ENCODE results near the gene CARD11. TPM values are rescaled to one million over a fixed set of nuclear protein-coding genes. Genes with fewer than 3 reads are reported as not detected.

The CARD11 gene
- total RNA-seq, 1 experiment from 2014 or later: 0.82 TPM

DNA sequence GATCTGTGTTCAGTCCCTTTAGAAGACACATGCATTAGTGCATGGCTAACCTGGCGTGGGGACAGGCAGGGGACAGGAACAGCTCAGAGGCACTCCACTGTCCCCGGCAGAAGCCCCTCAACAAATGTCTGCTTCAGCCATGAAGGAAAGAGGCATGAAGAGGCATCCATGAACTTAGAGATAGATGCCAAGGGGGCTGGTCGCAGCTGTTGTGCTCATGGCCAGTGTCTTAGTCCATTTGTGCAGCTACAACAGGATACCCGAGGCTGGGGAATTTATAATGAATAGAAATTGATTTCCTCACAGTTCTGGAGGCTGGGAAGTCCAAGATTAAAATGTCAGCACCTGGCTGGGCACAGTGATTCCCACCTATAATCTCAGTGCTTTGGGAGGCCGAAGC lies 185.0 kb downstream of the CARD11 start:
- ATAC-seq (no peak), DNase-seq (ENCODE audit: low read depth, low spot score) (no peak)
- H3K36me3 ChIP-seq (ENCODE audit: control insufficient read depth, insufficient read depth, low read length): no peaks in the 10 kb centered on the region
- no peak overlapping the region for H3K4me3 ChIP-seq (ENCODE audit: low read depth in 2 of 2, low read length in 2 of 2)
- H3K9me3 ChIP-seq (ENCODE audit: control insufficient read depth, insufficient read depth, low read depth, low read length): no peaks in the 10 kb centered on the region
- intact Hi-C loops (cut with micrococcal nuclease; ENCODE audit: unreplicated experiment): no loop called here
- POLR2A ChIA-PET: no interaction called here
- BruUV-seq (replicated peaks): no TSS peak
- TF ChIP-seq SIN3A (IDR thresholded peaks at IDR 0.05; ENCODE audit: borderline replicate concordance, insufficient read depth, low read depth, low read length): no peak
- TF ChIP-seq, protein P1, sequence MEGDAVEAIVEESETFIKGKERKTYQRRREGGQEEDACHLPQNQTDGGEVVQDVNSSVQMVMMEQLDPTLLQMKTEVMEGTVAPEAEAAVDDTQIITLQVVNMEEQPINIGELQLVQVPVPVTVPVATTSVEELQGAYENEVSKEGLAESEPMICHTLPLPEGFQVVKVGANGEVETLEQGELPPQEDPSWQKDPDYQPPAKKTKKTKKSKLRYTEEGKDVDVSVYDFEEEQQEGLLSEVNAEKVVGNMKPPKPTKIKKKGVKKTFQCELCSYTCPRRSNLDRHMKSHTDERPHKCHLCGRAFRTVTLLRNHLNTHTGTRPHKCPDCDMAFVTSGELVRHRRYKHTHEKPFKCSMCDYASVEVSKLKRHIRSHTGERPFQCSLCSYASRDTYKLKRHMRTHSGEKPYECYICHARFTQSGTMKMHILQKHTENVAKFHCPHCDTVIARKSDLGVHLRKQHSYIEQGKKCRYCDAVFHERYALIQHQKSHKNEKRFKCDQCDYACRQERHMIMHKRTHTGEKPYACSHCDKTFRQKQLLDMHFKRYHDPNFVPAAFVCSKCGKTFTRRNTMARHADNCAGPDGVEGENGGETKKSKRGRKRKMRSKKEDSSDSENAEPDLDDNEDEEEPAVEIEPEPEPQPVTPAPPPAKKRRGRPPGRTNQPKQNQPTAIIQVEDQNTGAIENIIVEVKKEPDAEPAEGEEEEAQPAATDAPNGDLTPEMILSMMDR (IDR thresholded peaks at IDR 0.05): no peak
- TF ChIP-seq TCF7L2 (IDR thresholded peaks at IDR 0.05; ENCODE audit: low read depth, low read length): no peak
- no peak for TF ChIP-seq POLR2AphosphoS5 (IDR thresholded peaks at IDR 0.05; ENCODE audit: low read depth, low read length)
- CTCF ChIA-PET: interaction anchor here (0.6 to 0.9 kb wide), 2 partner anchors 28 to 1298 kb away, joined by 3 to 4 read pairs; no protein-coding TSS in a partner anchor
- H3K27me3 ChIP-seq (ENCODE audit: control insufficient read depth, insufficient read depth, low read length): no peaks in the 10 kb centered on the region
- H3K4me1 ChIP-seq (ENCODE audit: control insufficient read depth, insufficient read depth, low read length): peaks cover 20% of the 10 kb centered on the region
- no peak overlapping the region for H3K27ac ChIP-seq (ENCODE audit: low read length)
- in situ Hi-C loops (cut with HindIII; ENCODE audit: low pct_unique_long_range_greater_than_20kb, low sequenced_read_pairs): no loop called here

DNA sequence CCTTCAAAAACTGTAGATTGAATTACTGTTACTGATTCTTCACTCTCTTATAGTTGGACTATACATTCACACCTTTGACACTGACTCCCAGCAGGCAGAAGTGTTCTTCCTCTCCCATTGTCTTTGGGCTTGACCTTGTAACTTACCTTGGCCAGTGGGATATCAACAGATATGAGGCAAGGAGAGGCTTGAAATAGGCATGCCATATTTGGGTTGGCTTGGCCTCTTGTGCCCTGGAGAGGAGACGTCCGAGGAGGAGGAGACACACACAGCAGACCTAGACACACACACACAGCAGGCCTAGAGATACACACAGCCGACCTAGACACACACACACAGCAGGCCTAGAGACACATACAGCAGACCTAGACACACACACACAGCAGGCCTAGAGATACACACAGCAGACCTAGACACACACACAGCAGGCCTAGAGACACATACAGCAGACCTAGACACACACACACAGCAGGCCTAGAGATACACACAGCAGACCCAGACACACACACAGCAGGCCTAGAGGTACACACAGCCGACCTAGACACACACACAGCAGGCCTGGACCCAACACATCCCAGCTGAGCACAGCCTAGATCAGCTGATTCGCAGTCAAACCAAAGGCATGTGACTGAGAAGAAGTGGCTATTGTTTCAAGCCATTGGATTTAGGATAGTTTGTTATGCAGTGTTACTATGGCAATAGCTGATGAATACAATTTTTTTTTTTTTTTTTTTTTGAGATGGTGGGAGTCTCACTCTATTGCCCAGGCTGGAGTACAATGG lies 187.1 kb downstream of the CARD11 start:
- Histone ChIP-seq H3K4me1 (ENCODE audit: control insufficient read depth, insufficient read depth, low read length) (peaks cover 8% of the 10 kb centered on the region), H3K4me3 (ENCODE audit: low read depth in 2 of 2, low read length in 2 of 2) (no peak overlapping the region), H3K36me3 (ENCODE audit: control insufficient read depth, insufficient read depth, low read length) (no peaks in the 10 kb centered on the region), H3K9me3 (ENCODE audit: control insufficient read depth, insufficient read depth, low read depth, low read length) (no peaks in the 10 kb centered on the region), H3K27me3 (ENCODE audit: control insufficient read depth, insufficient read depth, low read length) (no peaks in the 10 kb centered on the region), H3K27ac (ENCODE audit: low read length) (no peak overlapping the region)
- no TSS peak for BruUV-seq (replicated peaks)
- no peak for DNase-seq (ENCODE audit: low read depth, low spot score)
- ChIA-PET POLR2A (no interaction called here), CTCF (interaction anchor here (0.6 kb wide), 1 partner anchor 406 kb away, joined by 4 read pairs; no protein-coding TSS in a partner anchor)
- TF ChIP-seq, protein P1 (IDR thresholded peaks at IDR 0.05): no peak
- TF ChIP-seq, protein P2, sequence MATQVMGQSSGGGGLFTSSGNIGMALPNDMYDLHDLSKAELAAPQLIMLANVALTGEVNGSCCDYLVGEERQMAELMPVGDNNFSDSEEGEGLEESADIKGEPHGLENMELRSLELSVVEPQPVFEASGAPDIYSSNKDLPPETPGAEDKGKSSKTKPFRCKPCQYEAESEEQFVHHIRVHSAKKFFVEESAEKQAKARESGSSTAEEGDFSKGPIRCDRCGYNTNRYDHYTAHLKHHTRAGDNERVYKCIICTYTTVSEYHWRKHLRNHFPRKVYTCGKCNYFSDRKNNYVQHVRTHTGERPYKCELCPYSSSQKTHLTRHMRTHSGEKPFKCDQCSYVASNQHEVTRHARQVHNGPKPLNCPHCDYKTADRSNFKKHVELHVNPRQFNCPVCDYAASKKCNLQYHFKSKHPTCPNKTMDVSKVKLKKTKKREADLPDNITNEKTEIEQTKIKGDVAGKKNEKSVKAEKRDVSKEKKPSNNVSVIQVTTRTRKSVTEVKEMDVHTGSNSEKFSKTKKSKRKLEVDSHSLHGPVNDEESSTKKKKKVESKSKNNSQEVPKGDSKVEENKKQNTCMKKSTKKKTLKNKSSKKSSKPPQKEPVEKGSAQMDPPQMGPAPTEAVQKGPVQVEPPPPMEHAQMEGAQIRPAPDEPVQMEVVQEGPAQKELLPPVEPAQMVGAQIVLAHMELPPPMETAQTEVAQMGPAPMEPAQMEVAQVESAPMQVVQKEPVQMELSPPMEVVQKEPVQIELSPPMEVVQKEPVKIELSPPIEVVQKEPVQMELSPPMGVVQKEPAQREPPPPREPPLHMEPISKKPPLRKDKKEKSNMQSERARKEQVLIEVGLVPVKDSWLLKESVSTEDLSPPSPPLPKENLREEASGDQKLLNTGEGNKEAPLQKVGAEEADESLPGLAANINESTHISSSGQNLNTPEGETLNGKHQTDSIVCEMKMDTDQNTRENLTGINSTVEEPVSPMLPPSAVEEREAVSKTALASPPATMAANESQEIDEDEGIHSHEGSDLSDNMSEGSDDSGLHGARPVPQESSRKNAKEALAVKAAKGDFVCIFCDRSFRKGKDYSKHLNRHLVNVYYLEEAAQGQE (IDR thresholded peaks at IDR 0.05; ENCODE audit: insufficient read depth in 1 of 2, low read depth in 2 of 2, low read length in 1 of 2): no peak
- no peak for TF ChIP-seq SIN3A (IDR thresholded peaks at IDR 0.05; ENCODE audit: borderline replicate concordance, insufficient read depth, low read depth, low read length)
- no peak for TF ChIP-seq POLR2AphosphoS5 (IDR thresholded peaks at IDR 0.05; ENCODE audit: low read depth, low read length)
- TF ChIP-seq TCF7L2 (IDR thresholded peaks at IDR 0.05; ENCODE audit: low read depth, low read length): no peak
- ATAC-seq: no peak
- in situ Hi-C loops (cut with HindIII; ENCODE audit: low pct_unique_long_range_greater_than_20kb, low sequenced_read_pairs) (no loop called here), intact Hi-C loops (cut with micrococcal nuclease; ENCODE audit: unreplicated experiment) (no loop called here)

Other genes starting within 250 kb of the CARD11 start
- gene GNA12, start 199.6 kb downstream of the CARD11 start, total RNA-seq (2021; ENCODE audit: unreplicated experiment): 139 TPM